Right renal cortex interstitium (tissue), 3 donors: ENCODE data around the gene MRC2. TPM values are rescaled to one million over a fixed set of nuclear protein-coding genes. Genes with fewer than 3 reads are reported as not detected.

ENCODE experiments used
- DNase-seq, 3 donors: peaks; one replicate each; pipeline ENCODE4 v3.0.0-alpha.2; 2013; ENCODE audit warnings: low read depth in 3 of 3, low spot score in 2 of 3
- polyA plus RNA-seq, 3 donors: library from polyadenylated mRNA; unstranded; fragments of 120-200 nt; gene quantifications; one replicate each; pipeline ENCODE4 v1.2.1, GENCODE V29; 2013; ENCODE audit not compliant: insufficient read length in 3 of 3

MRC2 gene
- polyA plus RNA-seq, 3 donors: 52.0 to 56.7 (median 55.8) TPM

DNA sequence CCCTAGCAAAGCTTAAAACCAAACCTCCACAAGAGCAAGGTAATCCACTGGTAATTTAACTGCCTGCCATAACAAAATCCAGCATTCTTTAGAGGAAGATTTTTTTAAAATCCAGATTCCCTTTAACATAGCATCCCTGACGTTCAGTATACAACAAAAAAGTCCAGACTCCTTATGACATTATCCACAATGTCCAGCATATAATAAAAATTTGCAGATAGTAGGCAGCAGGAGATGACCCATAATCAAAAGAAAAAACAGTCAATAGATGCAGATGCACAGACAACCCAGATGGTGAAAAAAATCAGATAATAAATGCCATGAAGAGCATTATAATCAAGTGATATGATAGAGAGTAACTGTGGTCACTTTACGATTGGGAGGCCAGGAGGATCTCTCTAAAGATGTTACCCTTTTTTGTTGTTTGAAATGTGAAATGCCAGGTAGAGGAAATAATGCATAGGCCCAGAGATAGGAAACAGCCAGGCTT, 33.2 kb downstream of the MRC2 start:
- no peak for DNase-seq

GRCh38 chr17:62661337-62661736, 33.9 kb downstream of the MRC2 start:
- no peak for DNase-seq

GRCh38 chr17:62662855-62663254, 35.4 kb downstream of the MRC2 start:
- DNase-seq: no peak

GRCh38 chr17:62663304-62663703, 35.8 kb downstream of the MRC2 start:
- no peak for DNase-seq

DNA sequence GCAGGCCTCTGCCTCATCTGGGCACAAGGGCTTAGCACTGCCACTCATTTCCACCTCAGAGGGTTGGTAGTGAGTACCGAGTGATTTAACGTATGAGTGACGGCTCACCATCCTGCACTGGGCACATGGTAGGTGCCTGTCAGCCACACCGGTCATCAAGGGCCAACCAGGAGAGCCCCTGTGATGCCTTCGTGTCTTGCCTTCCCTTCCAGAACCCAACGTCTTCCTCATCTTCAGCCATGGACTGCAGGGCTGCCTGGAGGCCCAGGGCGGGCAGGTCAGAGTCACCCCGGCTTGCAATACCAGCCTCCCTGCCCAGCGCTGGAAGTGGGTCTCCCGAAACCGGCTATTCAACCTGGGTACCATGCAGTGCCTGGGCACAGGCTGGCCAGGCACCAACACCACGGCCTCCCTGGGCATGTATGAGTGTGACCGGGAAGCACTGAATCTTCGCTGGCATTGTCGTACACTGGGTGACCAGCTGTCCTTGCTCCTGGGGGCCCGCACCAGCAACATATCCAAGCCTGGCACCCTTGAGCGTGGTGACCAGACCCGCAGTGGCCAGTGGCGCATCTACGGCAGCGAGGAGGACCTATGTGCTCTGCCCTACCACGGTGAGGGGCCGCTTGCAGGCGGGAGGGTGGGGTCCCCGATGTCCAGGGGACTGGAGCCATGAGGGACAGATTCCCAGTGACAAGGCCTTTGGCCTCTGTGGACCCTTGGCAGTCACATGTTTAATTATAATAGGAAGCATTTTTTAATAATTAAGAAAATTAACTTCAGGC, 37.1 kb downstream of the MRC2 start:
- DNase-seq: no peak

- no peak for DNase-seq
These were observed 38.1 kb downstream of the MRC2 start for GRCh38 chr17:62665599-62665998.

- no peak for DNase-seq
These were observed 38.8 kb downstream of the MRC2 start for GRCh38 chr17:62666061-62666800.

DNA sequence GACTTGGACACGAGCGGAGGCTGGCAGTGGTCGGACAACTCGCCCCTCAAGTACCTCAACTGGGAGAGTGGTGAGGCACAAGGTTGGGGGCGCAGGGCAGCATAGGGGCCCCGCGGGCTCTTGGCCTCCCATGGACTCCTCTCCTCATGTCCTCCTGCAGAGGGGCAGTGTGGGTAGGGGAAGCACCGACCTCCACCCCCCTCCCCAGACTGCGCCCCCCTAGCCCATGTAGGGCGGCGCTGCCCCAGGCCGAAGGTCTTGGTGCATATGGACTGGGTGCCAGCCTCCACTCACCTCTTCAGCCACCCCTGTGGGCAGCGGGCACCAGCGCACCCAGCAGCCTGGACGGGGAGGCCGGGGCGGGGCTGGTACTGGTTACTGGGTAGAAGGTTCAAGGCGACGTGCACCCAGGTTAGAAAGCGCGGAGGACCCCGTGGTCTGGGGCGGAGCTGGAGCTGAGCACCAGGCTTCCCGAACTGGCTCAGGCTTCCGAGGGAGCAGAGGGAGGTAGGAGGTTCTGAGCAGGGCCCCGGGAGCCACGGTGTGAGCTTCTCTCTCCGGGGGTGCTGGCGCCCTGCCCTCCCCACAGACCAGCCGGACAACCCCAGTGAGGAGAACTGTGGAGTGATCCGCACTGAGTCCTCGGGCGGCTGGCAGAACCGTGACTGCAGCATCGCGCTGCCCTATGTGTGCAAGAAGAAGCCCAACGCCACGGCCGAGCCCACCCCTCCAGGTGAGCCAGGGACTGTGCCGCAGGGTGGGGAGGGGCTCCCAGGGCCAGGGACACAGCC, 39.5 kb downstream of the MRC2 start:
- DNase-seq: no peak

- DNase-seq: no peak
These were observed 40.8 kb downstream of the MRC2 start for GRCh38 chr17:62668091-62668804.

GRCh38 chr17:62670202-62670821, 42.8 kb downstream of the MRC2 start:
- DNase-seq: no peak

GRCh38 chr17:62671553-62671952, 44.1 kb downstream of the MRC2 start:
- no peak for DNase-seq

GRCh38 chr17:62672957-62673356, 45.5 kb downstream of the MRC2 start:
- DNase-seq: no peak

DNA sequence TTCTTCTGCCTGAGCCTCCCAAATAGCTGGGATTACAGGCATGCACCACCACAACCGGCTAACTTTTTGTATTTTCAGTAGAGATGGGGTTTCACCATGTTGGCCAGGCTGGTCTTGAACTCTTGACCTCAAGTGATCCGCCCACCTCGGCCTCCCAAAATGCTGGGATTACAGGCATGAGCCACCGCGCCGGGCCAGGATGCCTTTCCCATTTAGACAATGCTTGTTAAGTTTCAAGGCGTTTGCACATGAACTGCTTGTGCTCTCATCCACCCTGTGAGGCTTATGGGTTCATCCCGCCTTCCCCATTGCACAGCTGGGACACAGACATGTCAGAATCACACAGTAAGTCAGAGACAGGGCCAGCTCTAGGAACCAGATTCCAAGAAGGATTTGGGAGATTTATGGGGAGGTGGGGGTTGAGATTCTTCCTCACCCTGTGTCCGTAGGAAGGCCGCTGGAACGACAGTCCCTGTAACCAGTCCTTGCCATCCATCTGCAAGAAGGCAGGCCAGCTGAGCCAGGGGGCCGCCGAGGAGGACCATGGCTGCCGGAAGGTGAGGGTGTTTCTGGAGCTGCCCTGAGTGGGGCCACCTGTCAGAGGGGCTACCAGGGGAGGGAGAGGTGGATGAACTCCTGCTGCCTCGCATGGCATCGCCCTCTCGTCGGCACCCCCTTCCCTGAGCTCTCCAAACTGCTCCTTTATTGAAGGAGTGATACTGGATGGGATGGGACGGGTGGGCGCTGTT, 46.3 kb downstream of the MRC2 start:
- no peak for DNase-seq

GRCh38 chr17:62674363-62674739, 46.9 kb downstream of the MRC2 start:
- no peak for DNase-seq

- no peak for DNase-seq
These were observed 47.4 kb downstream of the MRC2 start for GRCh38 chr17:62674841-62675240.

GRCh38 chr17:62675260-62675659, 47.8 kb downstream of the MRC2 start:
- no peak for DNase-seq

DNA sequence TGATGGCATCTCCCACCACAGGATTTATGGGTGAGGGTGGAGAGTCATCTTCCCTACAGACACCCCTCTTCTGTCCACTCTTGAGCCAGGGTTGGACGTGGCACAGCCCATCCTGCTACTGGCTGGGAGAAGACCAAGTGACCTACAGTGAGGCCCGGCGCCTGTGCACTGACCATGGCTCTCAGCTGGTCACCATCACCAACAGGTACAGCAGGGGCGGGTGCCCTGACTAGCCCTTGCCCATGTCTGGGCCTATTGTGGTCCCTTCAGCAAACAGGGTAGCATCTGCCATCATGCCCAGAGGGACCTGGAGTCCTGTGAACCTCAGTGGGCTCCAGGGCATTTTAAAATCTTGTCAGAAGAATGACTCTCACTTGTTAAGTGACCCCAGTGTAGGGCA, 48.2 kb downstream of the MRC2 start:
- DNase-seq: no peak

DNA sequence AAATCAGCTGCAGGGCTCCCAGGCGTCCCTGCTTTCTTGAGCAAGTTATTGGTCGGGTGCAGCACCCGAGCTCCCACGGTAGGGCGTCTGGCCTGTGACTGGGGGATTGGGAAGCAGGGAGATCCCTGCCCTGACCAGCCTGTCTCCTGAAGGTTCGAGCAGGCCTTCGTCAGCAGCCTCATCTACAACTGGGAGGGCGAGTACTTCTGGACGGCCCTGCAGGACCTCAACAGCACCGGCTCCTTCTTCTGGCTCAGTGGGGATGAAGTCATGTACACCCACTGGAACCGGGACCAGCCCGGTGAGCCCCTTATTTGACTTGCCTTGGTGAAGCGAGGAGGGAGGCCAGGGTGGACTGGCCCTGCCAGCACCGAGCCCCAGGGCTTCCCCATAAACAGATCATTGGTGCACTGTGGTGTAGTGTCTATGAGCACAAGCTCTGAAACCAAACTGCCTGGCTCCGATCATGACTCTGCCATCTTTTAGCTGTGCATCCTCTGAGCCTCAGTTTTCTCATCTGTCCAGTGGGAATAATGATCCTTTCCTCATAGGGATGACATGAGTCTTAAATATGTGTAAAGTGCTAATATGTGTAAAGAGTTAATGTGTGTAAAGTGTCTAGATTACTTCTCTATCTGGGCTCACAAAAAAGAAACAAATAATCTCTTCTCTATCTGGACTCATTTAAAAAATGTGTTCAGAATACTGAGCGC, 48.9 kb downstream of the MRC2 start:
- DNase-seq: no peak
